Activated naive CD8-positive, alpha-beta T cell treated with anti-CD3 and anti-CD28 coated beads, Interleukin-2, amount 50 U/mL, for 24 hours (primary cell): ENCODE data around the gene OPCML.

ENCODE experiments used
- ATAC-seq: fragments of 150-1000 bp; cut with Tn5 transposase; one replicate; pipeline ENCODE4 v1.10.0; 2021
- DNase-seq: peaks from one replicate; pipeline ENCODE4 v3.0.0; 2021
- H3K27ac Mint-ChIP-seq: one replicate; pipeline ENCODE4 v1.8.0; 2021; ENCODE audit warnings: mild to moderate bottlenecking, mixed read lengths
- H3K27me3 Mint-ChIP-seq: one replicate; pipeline ENCODE4 v1.8.0; 2021; ENCODE audit warnings: mixed read lengths
- H3K36me3 Mint-ChIP-seq: one replicate; pipeline ENCODE4 v1.8.0; 2021; ENCODE audit warnings: low read depth, mixed read lengths
- H3K4me1 Mint-ChIP-seq: one replicate; pipeline ENCODE4 v1.8.0; 2021; ENCODE audit warnings: mixed read lengths
- H3K4me3 Mint-ChIP-seq: one replicate; pipeline ENCODE4 v1.8.0; 2021; ENCODE audit warnings: mild to moderate bottlenecking, moderate library complexity, mixed read lengths
- H3K9me3 Mint-ChIP-seq: one replicate; pipeline ENCODE4 v1.8.0; 2021; ENCODE audit warnings: mixed read lengths

OPCML gene

GRCh38 chr11:133021553-133021952 is 510.7 kb downstream of the OPCML start:
- no peak overlapping the region for H3K27ac Mint-ChIP-seq
- H3K4me1 Mint-ChIP-seq = no peaks in the 10 kb centered on the region
- ATAC-seq (no peak), DNase-seq (no peak)
- no peak overlapping the region for H3K4me3 Mint-ChIP-seq
- H3K9me3 Mint-ChIP-seq = no peaks in the 10 kb centered on the region
- H3K36me3 Mint-ChIP-seq = no peaks in the 10 kb centered on the region
- peaks cover 2% of the 10 kb centered on the region for H3K27me3 Mint-ChIP-seq

- no peak overlapping the region for H3K27ac Mint-ChIP-seq
- ATAC-seq (no peak), DNase-seq (no peak)
- H3K27me3 Mint-ChIP-seq = peaks cover 2% of the 10 kb centered on the region
- H3K4me3 Mint-ChIP-seq = no peak overlapping the region
- no peaks in the 10 kb centered on the region for H3K4me1 Mint-ChIP-seq
- H3K9me3 Mint-ChIP-seq = no peaks in the 10 kb centered on the region
- H3K36me3 Mint-ChIP-seq = no peaks in the 10 kb centered on the region
Observed at GRCh38 chr11:133020372-133020714, 512.0 kb downstream of the OPCML start.

GRCh38 chr11:133019545-133020371 is 512.5 kb downstream of the OPCML start:
- DNase-seq = no peak
- no peaks in the 10 kb centered on the region for H3K4me1 Mint-ChIP-seq
- peaks cover 2% of the 10 kb centered on the region for H3K27me3 Mint-ChIP-seq
- H3K9me3 Mint-ChIP-seq = no peaks in the 10 kb centered on the region
- no peak overlapping the region for H3K4me3 Mint-ChIP-seq
- ATAC-seq = no peak
- H3K27ac Mint-ChIP-seq = no peak overlapping the region
- no peaks in the 10 kb centered on the region for H3K36me3 Mint-ChIP-seq

- ATAC-seq (no peak), DNase-seq (no peak)
- H3K27me3 Mint-ChIP-seq = peaks cover 2% of the 10 kb centered on the region
- H3K9me3 Mint-ChIP-seq = no peaks in the 10 kb centered on the region
- H3K36me3 Mint-ChIP-seq = no peaks in the 10 kb centered on the region
- no peak overlapping the region for H3K27ac Mint-ChIP-seq
- H3K4me3 Mint-ChIP-seq = no peak overlapping the region
- no peaks in the 10 kb centered on the region for H3K4me1 Mint-ChIP-seq
Observed at GRCh38 chr11:133015457-133015856, 516.8 kb downstream of the OPCML start.

- Mint-ChIP-seq H3K9me3 (no peaks in the 10 kb centered on the region), H3K4me1 (no peaks in the 10 kb centered on the region), H3K27ac (no peak overlapping the region), H3K4me3 (no peak overlapping the region), H3K27me3 (peaks cover 2% of the 10 kb centered on the region), H3K36me3 (no peaks in the 10 kb centered on the region)
- ATAC-seq (no peak), DNase-seq (no peak)
Observed at GRCh38 chr11:133014337-133014736, 518.0 kb downstream of the OPCML start.

GRCh38 chr11:133012803-133013202 is 519.5 kb downstream of the OPCML start:
- Mint-ChIP-seq H3K27me3 (no peaks in the 10 kb centered on the region), H3K4me1 (no peaks in the 10 kb centered on the region), H3K36me3 (no peaks in the 10 kb centered on the region), H3K4me3 (no peak overlapping the region), H3K9me3 (no peaks in the 10 kb centered on the region), H3K27ac (no peak overlapping the region)
- ATAC-seq (no peak), DNase-seq (no peak)

- no peaks in the 10 kb centered on the region for H3K27me3 Mint-ChIP-seq
- ATAC-seq (no peak), DNase-seq (no peak)
- no peak overlapping the region for H3K4me3 Mint-ChIP-seq
- no peaks in the 10 kb centered on the region for H3K4me1 Mint-ChIP-seq
- H3K9me3 Mint-ChIP-seq = no peaks in the 10 kb centered on the region
- no peaks in the 10 kb centered on the region for H3K36me3 Mint-ChIP-seq
- H3K27ac Mint-ChIP-seq = no peak overlapping the region
Observed at GRCh38 chr11:133011604-133012003, 520.7 kb downstream of the OPCML start.

GRCh38 chr11:133007027-133007584 is 525.2 kb downstream of the OPCML start:
- no peaks in the 10 kb centered on the region for H3K36me3 Mint-ChIP-seq
- H3K9me3 Mint-ChIP-seq = peaks cover 3% of the 10 kb centered on the region
- no peak for ATAC-seq
- DNase-seq = no peak
- no peak overlapping the region for H3K4me3 Mint-ChIP-seq
- H3K27ac Mint-ChIP-seq = no peak overlapping the region
- no peaks in the 10 kb centered on the region for H3K4me1 Mint-ChIP-seq
- H3K27me3 Mint-ChIP-seq = no peaks in the 10 kb centered on the region

GRCh38 chr11:133004369-133004768 is 527.9 kb downstream of the OPCML start:
- ATAC-seq (no peak), DNase-seq (no peak)
- H3K27me3 Mint-ChIP-seq = no peaks in the 10 kb centered on the region
- H3K27ac Mint-ChIP-seq = no peak overlapping the region
- H3K4me1 Mint-ChIP-seq = no peaks in the 10 kb centered on the region
- no peak overlapping the region for H3K4me3 Mint-ChIP-seq
- H3K9me3 Mint-ChIP-seq = peaks cover 7% of the 10 kb centered on the region
- H3K36me3 Mint-ChIP-seq = no peaks in the 10 kb centered on the region

GRCh38 chr11:132999516-132999915 is 532.8 kb downstream of the OPCML start:
- Mint-ChIP-seq H3K36me3 (no peaks in the 10 kb centered on the region), H3K4me1 (no peaks in the 10 kb centered on the region), H3K4me3 (no peak overlapping the region), H3K9me3 (peaks cover 4% of the 10 kb centered on the region), H3K27ac (no peak overlapping the region), H3K27me3 (peaks cover 7% of the 10 kb centered on the region)
- no peak for DNase-seq
- ATAC-seq = no peak

GRCh38 chr11:132999031-132999430 is 533.3 kb downstream of the OPCML start:
- Mint-ChIP-seq H3K27ac (no peak overlapping the region), H3K4me1 (no peaks in the 10 kb centered on the region), H3K4me3 (no peak overlapping the region), H3K36me3 (no peaks in the 10 kb centered on the region), H3K27me3 (peaks cover 8% of the 10 kb centered on the region), H3K9me3 (peaks cover 4% of the 10 kb centered on the region)
- DNase-seq (no peak), ATAC-seq (no peak)

GRCh38 chr11:132997396-132997795 is 534.9 kb downstream of the OPCML start:
- H3K4me1 Mint-ChIP-seq = no peaks in the 10 kb centered on the region
- ATAC-seq = no peak
- peaks cover 9% of the 10 kb centered on the region for H3K27me3 Mint-ChIP-seq
- H3K4me3 Mint-ChIP-seq = no peak overlapping the region
- peaks cover 4% of the 10 kb centered on the region for H3K9me3 Mint-ChIP-seq
- no peaks in the 10 kb centered on the region for H3K36me3 Mint-ChIP-seq
- no peak overlapping the region for H3K27ac Mint-ChIP-seq
- DNase-seq = no peak

GRCh38 chr11:132994966-132995365 is 537.3 kb downstream of the OPCML start:
- H3K36me3 Mint-ChIP-seq = no peaks in the 10 kb centered on the region
- H3K4me1 Mint-ChIP-seq = no peaks in the 10 kb centered on the region
- H3K4me3 Mint-ChIP-seq = no peak overlapping the region
- no peaks in the 10 kb centered on the region for H3K9me3 Mint-ChIP-seq
- peaks cover 10% of the 10 kb centered on the region for H3K27me3 Mint-ChIP-seq
- no peak for DNase-seq
- no peak overlapping the region for H3K27ac Mint-ChIP-seq
- ATAC-seq = no peak

GRCh38 chr11:132993991-132994502 is 538.3 kb downstream of the OPCML start:
- no peaks in the 10 kb centered on the region for H3K9me3 Mint-ChIP-seq
- DNase-seq (no peak), ATAC-seq (no peak)
- H3K4me3 Mint-ChIP-seq = no peak overlapping the region
- H3K4me1 Mint-ChIP-seq = no peaks in the 10 kb centered on the region
- H3K36me3 Mint-ChIP-seq = no peaks in the 10 kb centered on the region
- H3K27me3 Mint-ChIP-seq = peaks cover 10% of the 10 kb centered on the region
- no peak overlapping the region for H3K27ac Mint-ChIP-seq

GRCh38 chr11:132992838-132993631 is 539.3 kb downstream of the OPCML start:
- H3K36me3 Mint-ChIP-seq = no peaks in the 10 kb centered on the region
- DNase-seq (no peak), ATAC-seq (no peak)
- no peaks in the 10 kb centered on the region for H3K4me1 Mint-ChIP-seq
- no peak overlapping the region for H3K27ac Mint-ChIP-seq
- peaks cover 10% of the 10 kb centered on the region for H3K27me3 Mint-ChIP-seq
- H3K9me3 Mint-ChIP-seq = no peaks in the 10 kb centered on the region
- H3K4me3 Mint-ChIP-seq = no peak overlapping the region
